Panc1 (cell line): ENCODE measurements around the gene EIF2B5. TPM values are rescaled to one million over a fixed set of nuclear protein-coding genes. Genes with fewer than 3 reads are reported as not detected.

Experiments
- ATAC-seq: fragments of 200-7000 bp; cut with Tn5 transposase; 2 replicates; pipeline ENCODE4 v1.9.1; 2020; ENCODE audit warnings: mild to moderate bottlenecking, moderate library complexity
- BruUV-seq: library from RNA; stranded (reverse); fragments of 400-500 nt; replicated peaks from 2 replicates; lab custom pipeline; 2021; lab: Mats Ljungman, UMichigan
- CTCF ChIA-PET: fragments of 300-600 bp; sonication (Branson Sonifier 250); formaldehyde crosslinking; loops from one replicate; lab custom pipeline; 2022; ENCODE audit warnings: antibody characterized with exemption; lab: Charles Lee
- POLR2A ChIA-PET: fragments of 300-600 bp; sonication (Branson Sonifier 250); formaldehyde crosslinking; loops from one replicate; lab custom pipeline; 2022; ENCODE audit warnings: antibody characterized with exemption; lab: Charles Lee
- DNase-seq: peaks from one replicate; pipeline ENCODE4 v3.0.0-alpha.2; 2010; ENCODE audit warnings: low read depth, low spot score
- H3K27ac ChIP-seq: 2 replicates; pipeline ENCODE4 v1.5.1; 2011; ENCODE audit warnings: mild to moderate bottlenecking, low read length, inconsistent platforms
- H3K27me3 ChIP-seq: fragments of 200-500 bp; sonication (Bioruptor generic); 2 replicates; pipeline ENCODE4 v1.6.0; 2014; ENCODE audit warnings: low read length, inconsistent platforms; ENCODE audit not compliant: control insufficient read depth, insufficient read depth
- H3K36me3 ChIP-seq: fragments of 200-500 bp; sonication (Bioruptor generic); 2 replicates; pipeline ENCODE4 v1.5.1; 2014; ENCODE audit warnings: inconsistent platforms, mild to moderate bottlenecking, low read length, moderate library complexity; ENCODE audit not compliant: control insufficient read depth, insufficient read depth
- H3K4me1 ChIP-seq: 2 replicates; pipeline ENCODE4 v1.5.1; 2011; ENCODE audit warnings: inconsistent platforms, mild to moderate bottlenecking, low read length, moderate library complexity; ENCODE audit not compliant: control insufficient read depth, insufficient read depth
- H3K4me3 ChIP-seq, 2 experiments: 2 replicates each; pipeline ENCODE4 v1.5.1; 2011 to 2012; ENCODE audit warnings: low read depth in 2 of 2, low read length in 2 of 2, mild to moderate bottlenecking in 2 of 2, inconsistent platforms in 1 of 2, moderate library complexity in 1 of 2
- H3K9me3 ChIP-seq: fragments of 200-500 bp; sonication (Bioruptor generic); 2 replicates; pipeline ENCODE4 v1.5.1; 2014; ENCODE audit warnings: low read depth, mild to moderate bottlenecking, inconsistent platforms, low read length, moderate library complexity; ENCODE audit not compliant: control insufficient read depth, insufficient read depth
- CTCF ChIP-seq: fragments of 450-650 bp; IDR thresholded peaks from 2 replicates; pipeline ENCODE4 v1.5.1; 2017; ENCODE audit warnings: mild to moderate bottlenecking
- POLR2AphosphoS5 ChIP-seq: IDR thresholded peaks from 2 replicates; pipeline ENCODE4 v1.6.1; 2012; ENCODE audit warnings: mild to moderate bottlenecking, low read depth, low read length, moderate library complexity
- SIN3A ChIP-seq: IDR thresholded peaks from 2 replicates; pipeline ENCODE4 v1.6.1; 2012; ENCODE audit warnings: low read depth, mild to moderate bottlenecking, low read length, moderate library complexity, borderline replicate concordance; ENCODE audit not compliant: insufficient read depth
- TCF7L2 ChIP-seq: IDR thresholded peaks from 2 replicates; pipeline ENCODE4 v1.6.1; 2011; ENCODE audit warnings: mild to moderate bottlenecking, low read depth, low read length, inconsistent platforms
- in situ Hi-C: cut with HindIII; loops from 2 replicates; pipeline ENCODE4 v1.10.0; 2016; ENCODE audit warnings: low sequenced_read_pairs, low pct_unique_long_range_greater_than_20kb
- intact Hi-C: fragments of 100-400 bp; cut with micrococcal nuclease; formaldehyde crosslinking; loops from one replicate; pipeline ENCODE4 v1.10.0; 2022; ENCODE audit not compliant: unreplicated experiment
- total RNA-seq: library from RNA; stranded (reverse); gene quantifications from one replicate; pipeline ENCODE4 v1.2.1, GENCODE V29; 2021; ENCODE audit not compliant: unreplicated experiment
- TF ChIP-seq, protein P1 (sequence below), 2 experiments: IDR thresholded peaks; 2 replicates each; pipeline ENCODE4 v1.6.1; 2011 to 2012; ENCODE audit warnings: low read depth in 2 of 2, control low read depth in 1 of 2, low read length in 1 of 2, mild to moderate bottlenecking in 1 of 2, moderate library complexity in 1 of 2; ENCODE audit not compliant: insufficient read depth in 1 of 2

Gene EIF2B5
- total RNA-seq, 1 experiment from 2014 or later: 60.2 TPM

DNA sequence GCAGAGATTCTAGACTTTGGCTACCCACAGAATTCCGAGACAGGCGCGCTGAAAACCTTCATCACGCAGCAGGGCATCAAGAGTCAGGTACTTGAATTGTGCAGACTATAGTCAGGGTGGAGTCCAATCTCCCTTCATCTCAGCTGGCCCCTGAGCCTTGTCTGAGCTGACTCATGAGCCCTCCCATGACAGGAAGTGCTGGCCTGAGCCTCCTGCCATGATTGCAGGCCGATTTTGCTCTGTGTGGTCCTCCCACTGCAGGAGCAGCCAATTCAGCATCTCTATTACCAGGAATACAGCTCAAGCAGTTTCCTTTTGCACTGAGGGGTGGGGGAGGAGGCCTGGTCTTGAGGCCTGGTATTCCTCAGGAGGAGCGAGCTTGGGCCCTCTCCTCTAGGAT is 45.0 kb downstream of the EIF2B5 start:
- ATAC-seq (no peak), DNase-seq (no peak)
- Histone ChIP-seq H3K36me3 (peaks cover 26% of the 10 kb centered on the region), H3K4me3 (no peak overlapping the region), H3K4me1 (peaks cover 19% of the 10 kb centered on the region), H3K9me3 (no peaks in the 10 kb centered on the region), H3K27ac (no peak overlapping the region), H3K27me3 (no peaks in the 10 kb centered on the region)
- TF ChIP-seq CTCF (no peak), TCF7L2 (no peak), SIN3A (no peak), POLR2AphosphoS5 (no peak)
- TF ChIP-seq, protein P1, sequence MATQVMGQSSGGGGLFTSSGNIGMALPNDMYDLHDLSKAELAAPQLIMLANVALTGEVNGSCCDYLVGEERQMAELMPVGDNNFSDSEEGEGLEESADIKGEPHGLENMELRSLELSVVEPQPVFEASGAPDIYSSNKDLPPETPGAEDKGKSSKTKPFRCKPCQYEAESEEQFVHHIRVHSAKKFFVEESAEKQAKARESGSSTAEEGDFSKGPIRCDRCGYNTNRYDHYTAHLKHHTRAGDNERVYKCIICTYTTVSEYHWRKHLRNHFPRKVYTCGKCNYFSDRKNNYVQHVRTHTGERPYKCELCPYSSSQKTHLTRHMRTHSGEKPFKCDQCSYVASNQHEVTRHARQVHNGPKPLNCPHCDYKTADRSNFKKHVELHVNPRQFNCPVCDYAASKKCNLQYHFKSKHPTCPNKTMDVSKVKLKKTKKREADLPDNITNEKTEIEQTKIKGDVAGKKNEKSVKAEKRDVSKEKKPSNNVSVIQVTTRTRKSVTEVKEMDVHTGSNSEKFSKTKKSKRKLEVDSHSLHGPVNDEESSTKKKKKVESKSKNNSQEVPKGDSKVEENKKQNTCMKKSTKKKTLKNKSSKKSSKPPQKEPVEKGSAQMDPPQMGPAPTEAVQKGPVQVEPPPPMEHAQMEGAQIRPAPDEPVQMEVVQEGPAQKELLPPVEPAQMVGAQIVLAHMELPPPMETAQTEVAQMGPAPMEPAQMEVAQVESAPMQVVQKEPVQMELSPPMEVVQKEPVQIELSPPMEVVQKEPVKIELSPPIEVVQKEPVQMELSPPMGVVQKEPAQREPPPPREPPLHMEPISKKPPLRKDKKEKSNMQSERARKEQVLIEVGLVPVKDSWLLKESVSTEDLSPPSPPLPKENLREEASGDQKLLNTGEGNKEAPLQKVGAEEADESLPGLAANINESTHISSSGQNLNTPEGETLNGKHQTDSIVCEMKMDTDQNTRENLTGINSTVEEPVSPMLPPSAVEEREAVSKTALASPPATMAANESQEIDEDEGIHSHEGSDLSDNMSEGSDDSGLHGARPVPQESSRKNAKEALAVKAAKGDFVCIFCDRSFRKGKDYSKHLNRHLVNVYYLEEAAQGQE (IDR thresholded peaks at IDR 0.05; ENCODE audit: insufficient read depth in 1 of 2, low read depth in 2 of 2, low read length in 1 of 2): no peak
- intact Hi-C loops: no loop called here
- in situ Hi-C loops: no loop called here
- no TSS peak for BruUV-seq
- POLR2A ChIA-PET: no interaction called here
- CTCF ChIA-PET: no interaction called here

- in situ Hi-C loops: no loop called here
- no peak overlapping the region for H3K4me3 ChIP-seq
- no peaks in the 10 kb centered on the region for H3K9me3 ChIP-seq
- CTCF ChIA-PET: no interaction called here
- POLR2A ChIA-PET: interaction anchor here (0.5 kb wide), 1 partner anchor 44 kb away, joined by 5 read pairs; no protein-coding TSS in a partner anchor
- H3K27ac ChIP-seq: no peak overlapping the region
- DNase-seq (no peak), ATAC-seq (no peak)
- H3K4me1 ChIP-seq: peaks cover 11% of the 10 kb centered on the region
- peaks cover 31% of the 10 kb centered on the region for H3K36me3 ChIP-seq
- no peaks in the 10 kb centered on the region for H3K27me3 ChIP-seq
- intact Hi-C loops: no loop called here
- no TSS peak for BruUV-seq
- TF ChIP-seq, protein P1 (IDR thresholded peaks at IDR 0.05; ENCODE audit: insufficient read depth in 1 of 2, low read depth in 2 of 2, low read length in 1 of 2): no peak
- TF ChIP-seq TCF7L2 (no peak), POLR2AphosphoS5 (no peak), SIN3A (no peak), CTCF (no peak)
Observed at GRCh38 chr3:184181596-184181995, 46.4 kb downstream of the EIF2B5 start.
